Measurements from ENCODE around the gene MRAS.

MRAS gene

GRCh38 chr3:138405001-138405400 is 56.6 kb downstream of the MRAS start:
- peaks cover 27% of the 10 kb centered on the region for H3K27me3 ChIP-seq
- H3K4me1 ChIP-seq (ENCODE audit: control insufficient read depth in 1 of 2, insufficient read depth in 1 of 2, low read depth in 1 of 2, low read length in 1 of 2), result no peaks in the 10 kb centered on the region
- TF ChIP-seq CTCF (IDR thresholded peaks at IDR 0.05), result no peak
- no peaks in the 10 kb centered on the region for H3K9me3 ChIP-seq
- no peak overlapping the region for H3K27ac ChIP-seq
- no peaks in the 10 kb centered on the region for H3K36me3 ChIP-seq
- no peak overlapping the region for H3K4me3 ChIP-seq (ENCODE audit: low read depth in 1 of 2, low read length in 1 of 2)

- no peak overlapping the region for H3K4me3 ChIP-seq (ENCODE audit: low read depth in 1 of 2, low read length in 1 of 2)
- peaks cover 32% of the 10 kb centered on the region for H3K27me3 ChIP-seq
- no peaks in the 10 kb centered on the region for H3K9me3 ChIP-seq
- no peaks in the 10 kb centered on the region for H3K36me3 ChIP-seq
- H3K4me1 ChIP-seq (ENCODE audit: control insufficient read depth in 1 of 2, insufficient read depth in 1 of 2, low read depth in 1 of 2, low read length in 1 of 2), result no peaks in the 10 kb centered on the region
- TF ChIP-seq CTCF (IDR thresholded peaks at IDR 0.05), result no peak
- H3K27ac ChIP-seq, result no peak overlapping the region
Measured at GRCh38 chr3:138405486-138405885, 57.1 kb downstream of the MRAS start.

DNA sequence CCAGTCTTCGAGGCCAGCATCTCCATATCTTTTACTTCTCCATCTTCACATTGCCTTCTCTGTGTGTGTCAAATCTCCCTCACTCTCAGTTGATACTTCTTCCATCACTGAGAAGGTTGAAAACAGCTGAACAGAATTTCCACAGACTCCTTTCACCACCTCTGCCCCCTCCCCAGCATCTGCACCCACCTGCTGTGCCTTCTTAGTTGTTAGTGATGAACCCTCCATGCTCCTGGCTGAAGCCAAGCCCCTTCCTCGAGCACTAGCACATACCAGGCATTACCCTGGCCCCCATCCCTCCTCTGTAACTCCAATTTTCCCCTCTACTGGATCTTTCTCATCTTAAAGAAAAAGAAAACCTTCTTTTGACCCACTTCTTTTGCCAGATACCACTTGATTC is 58.2 kb downstream of the MRAS start:
- no peaks in the 10 kb centered on the region for H3K4me1 ChIP-seq (ENCODE audit: control insufficient read depth in 1 of 2, insufficient read depth in 1 of 2, low read depth in 1 of 2, low read length in 1 of 2)
- no peak for TF ChIP-seq CTCF (IDR thresholded peaks at IDR 0.05)

GRCh38 chr3:138407236-138407907 is 59.0 kb downstream of the MRAS start:
- H3K27me3 ChIP-seq, result peaks cover 38% of the 10 kb centered on the region
- H3K27ac ChIP-seq, result no peak overlapping the region
- no peaks in the 10 kb centered on the region for H3K36me3 ChIP-seq
- H3K4me3 ChIP-seq (ENCODE audit: low read depth in 1 of 2, low read length in 1 of 2), result no peak overlapping the region
- no peaks in the 10 kb centered on the region for H3K4me1 ChIP-seq (ENCODE audit: control insufficient read depth in 1 of 2, insufficient read depth in 1 of 2, low read depth in 1 of 2, low read length in 1 of 2)
- H3K9me3 ChIP-seq, result no peaks in the 10 kb centered on the region
- no peak for TF ChIP-seq CTCF (IDR thresholded peaks at IDR 0.05)

More for the DNA sequence above, 58.2 kb downstream of the MRAS start:
- Histone ChIP-seq H3K27me3 (peaks cover 38% of the 10 kb centered on the region), H3K27ac (no peak overlapping the region), H3K4me3 (ENCODE audit: low read depth in 1 of 2, low read length in 1 of 2) (no peak overlapping the region), H3K9me3 (no peaks in the 10 kb centered on the region), H3K36me3 (no peaks in the 10 kb centered on the region)

GRCh38 chr3:138408751-138409570 is 60.6 kb downstream of the MRAS start:
- no peaks in the 10 kb centered on the region for H3K4me1 ChIP-seq (ENCODE audit: control insufficient read depth in 1 of 2, insufficient read depth in 1 of 2, low read depth in 1 of 2, low read length in 1 of 2)
- H3K27me3 ChIP-seq, result peaks cover 47% of the 10 kb centered on the region
- H3K9me3 ChIP-seq, result no peaks in the 10 kb centered on the region
- no peak for TF ChIP-seq CTCF (IDR thresholded peaks at IDR 0.05)
- no peaks in the 10 kb centered on the region for H3K36me3 ChIP-seq
- H3K27ac ChIP-seq, result no peak overlapping the region
- H3K4me3 ChIP-seq (ENCODE audit: low read depth in 1 of 2, low read length in 1 of 2), result no peak overlapping the region
